ENCODE data around the gene LORICRIN. TPM values are rescaled to one million over a fixed set of nuclear protein-coding genes. Genes with fewer than 3 reads are reported as not detected.

LORICRIN gene
- total and polyA plus RNA-seq, 2 experiments from 2014 or later = not detected

DNA sequence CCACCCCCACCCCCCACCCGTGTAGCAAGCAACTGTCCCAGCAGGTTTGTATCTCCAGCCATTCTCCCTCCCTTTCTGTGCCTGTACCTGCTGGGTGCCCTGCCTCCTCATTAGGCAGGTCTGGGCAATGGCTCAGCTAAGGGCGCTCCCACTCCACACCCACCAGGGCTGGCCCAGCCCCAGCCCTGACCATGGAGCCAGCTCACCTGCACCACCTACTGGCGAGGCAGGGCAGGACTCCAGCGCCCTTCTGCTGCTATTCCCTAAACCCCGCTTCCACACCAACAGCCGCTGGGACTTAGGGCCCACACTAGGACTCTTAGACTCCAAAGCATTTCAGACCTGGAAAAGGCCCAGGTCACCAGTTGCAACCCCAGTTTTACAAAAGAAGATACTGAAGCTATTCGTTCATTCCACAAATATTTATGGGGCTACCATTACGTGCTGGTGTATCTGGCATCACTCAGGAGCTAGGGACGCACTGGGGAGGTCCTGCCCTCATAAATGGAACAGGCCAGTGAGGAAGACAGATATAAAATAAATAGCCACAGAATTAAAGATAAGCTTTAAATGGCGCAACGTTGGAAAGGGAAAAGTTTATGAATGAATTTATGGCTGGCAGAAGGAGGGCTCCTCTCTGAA is 29.3 kb downstream of the LORICRIN start:
- H4K20me1 ChIP-seq (ENCODE audit: insufficient read depth, poor library complexity, severe bottlenecking) = no peaks in the 10 kb centered on the region
- 61% methylated on average over 11 of the region's 11 CpGs for WGBS (ENCODE audit: low lambda C conversion rate, missing lambda C conversion rate)
- H2AFZ ChIP-seq = no peak overlapping the region

DNA sequence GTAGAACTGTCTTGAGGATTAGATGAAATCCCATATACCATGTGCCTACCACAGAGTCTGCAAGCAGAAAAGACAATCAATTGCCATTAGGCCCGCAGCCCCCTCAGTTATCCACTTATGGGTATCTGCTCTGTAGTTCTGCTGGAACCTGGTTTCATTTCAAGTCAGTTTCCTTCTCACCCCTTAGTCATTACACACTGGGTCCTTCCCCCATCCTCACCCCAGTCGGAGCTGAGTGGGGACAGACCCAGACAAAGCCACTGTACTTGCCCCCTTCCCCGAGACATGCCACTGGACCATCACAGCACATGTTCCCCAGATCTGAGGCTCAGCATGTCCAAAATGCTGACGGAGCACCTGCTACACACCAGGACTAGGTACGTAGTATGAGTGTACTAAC is 32.0 kb downstream of the LORICRIN start:
- H3K27ac ChIP-seq = no peak overlapping the region
- H3K9me3 ChIP-seq (ENCODE audit: low read depth) = no peaks in the 10 kb centered on the region
- no peaks in the 10 kb centered on the region for H3K36me3 ChIP-seq (replicated peaks; ENCODE audit: insufficient read depth, low read depth)
- no peak overlapping the region for H2AFZ ChIP-seq
- 73% methylated on average over 5 of the region's 5 CpGs for WGBS (ENCODE audit: low lambda C conversion rate, missing lambda C conversion rate)
- H4K20me1 ChIP-seq (ENCODE audit: insufficient read depth, poor library complexity, severe bottlenecking) = no peaks in the 10 kb centered on the region
- no peak overlapping the region for H3K4me3 ChIP-seq
- no peaks in the 10 kb centered on the region for H3K4me1 ChIP-seq (ENCODE audit: insufficient read depth)
- H3K79me2 ChIP-seq = no peaks in the 10 kb centered on the region
- no peak for DNase-seq (ENCODE audit: low spot score)
- H3K27me3 ChIP-seq = no peaks in the 10 kb centered on the region
- no peaks in the 10 kb centered on the region for H3K9me2 ChIP-seq (replicated peaks; ENCODE audit: insufficient read depth)
- TF ChIP-seq EZH2 (IDR thresholded peaks at IDR 0.05; ENCODE audit: borderline replicate concordance) (no peak), EZH2phosphoT487 (IDR thresholded peaks at IDR 0.05; ENCODE audit: low read depth, severe bottlenecking, unreplicated experiment) (no peak)
- TF ChIP-seq, protein P1, sequence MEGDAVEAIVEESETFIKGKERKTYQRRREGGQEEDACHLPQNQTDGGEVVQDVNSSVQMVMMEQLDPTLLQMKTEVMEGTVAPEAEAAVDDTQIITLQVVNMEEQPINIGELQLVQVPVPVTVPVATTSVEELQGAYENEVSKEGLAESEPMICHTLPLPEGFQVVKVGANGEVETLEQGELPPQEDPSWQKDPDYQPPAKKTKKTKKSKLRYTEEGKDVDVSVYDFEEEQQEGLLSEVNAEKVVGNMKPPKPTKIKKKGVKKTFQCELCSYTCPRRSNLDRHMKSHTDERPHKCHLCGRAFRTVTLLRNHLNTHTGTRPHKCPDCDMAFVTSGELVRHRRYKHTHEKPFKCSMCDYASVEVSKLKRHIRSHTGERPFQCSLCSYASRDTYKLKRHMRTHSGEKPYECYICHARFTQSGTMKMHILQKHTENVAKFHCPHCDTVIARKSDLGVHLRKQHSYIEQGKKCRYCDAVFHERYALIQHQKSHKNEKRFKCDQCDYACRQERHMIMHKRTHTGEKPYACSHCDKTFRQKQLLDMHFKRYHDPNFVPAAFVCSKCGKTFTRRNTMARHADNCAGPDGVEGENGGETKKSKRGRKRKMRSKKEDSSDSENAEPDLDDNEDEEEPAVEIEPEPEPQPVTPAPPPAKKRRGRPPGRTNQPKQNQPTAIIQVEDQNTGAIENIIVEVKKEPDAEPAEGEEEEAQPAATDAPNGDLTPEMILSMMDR (IDR thresholded peaks at IDR 0.05; ENCODE audit: poor library complexity) = no peak
- no peak overlapping the region for H3K4me2 ChIP-seq

More for the DNA sequence above, 29.3 kb downstream of the LORICRIN start:
- Histone ChIP-seq H3K9me2 (replicated peaks; ENCODE audit: insufficient read depth) (no peaks in the 10 kb centered on the region), H3K4me1 (ENCODE audit: insufficient read depth) (no peaks in the 10 kb centered on the region), H3K4me3 (no peak overlapping the region), H3K79me2 (no peaks in the 10 kb centered on the region), H3K9me3 (ENCODE audit: low read depth) (no peaks in the 10 kb centered on the region), H3K4me2 (no peak overlapping the region), H3K27me3 (no peaks in the 10 kb centered on the region), H3K27ac (no peak overlapping the region), H3K36me3 (replicated peaks; ENCODE audit: insufficient read depth, low read depth) (no peaks in the 10 kb centered on the region)
- TF ChIP-seq, protein P1 (IDR thresholded peaks at IDR 0.05; ENCODE audit: poor library complexity) = no peak
- no peak for TF ChIP-seq EZH2 (IDR thresholded peaks at IDR 0.05; ENCODE audit: borderline replicate concordance)
- TF ChIP-seq EZH2phosphoT487 (IDR thresholded peaks at IDR 0.05; ENCODE audit: low read depth, severe bottlenecking, unreplicated experiment) = no peak
- no peak for DNase-seq (ENCODE audit: low spot score)

DNA sequence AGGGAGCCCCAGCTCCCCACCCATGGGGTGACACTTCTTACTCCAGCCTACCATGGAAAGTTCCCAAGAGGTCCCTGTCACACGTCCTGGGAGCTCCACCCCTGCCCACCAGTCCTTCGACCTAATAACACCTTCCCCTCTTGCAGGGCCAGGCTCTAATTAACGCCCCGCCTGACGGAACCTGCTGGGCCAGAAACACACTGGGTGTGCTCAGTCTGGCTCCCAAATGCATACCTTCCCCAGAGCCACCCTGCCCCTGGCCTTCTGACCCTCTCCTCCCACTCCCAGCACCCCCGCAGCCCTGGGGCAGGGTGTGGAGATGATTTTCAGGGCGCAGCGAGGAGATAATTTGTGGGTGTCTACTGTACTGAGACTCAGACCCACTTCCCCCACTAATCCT is 32.7 kb downstream of the LORICRIN start:
- Histone ChIP-seq H2AFZ (no peak overlapping the region), H3K27ac (no peak overlapping the region), H4K20me1 (ENCODE audit: insufficient read depth, poor library complexity, severe bottlenecking) (no peaks in the 10 kb centered on the region), H3K4me3 (no peak overlapping the region), H3K9me2 (replicated peaks; ENCODE audit: insufficient read depth) (no peaks in the 10 kb centered on the region), H3K79me2 (no peaks in the 10 kb centered on the region), H3K9me3 (ENCODE audit: low read depth) (no peaks in the 10 kb centered on the region), H3K4me1 (ENCODE audit: insufficient read depth) (no peaks in the 10 kb centered on the region), H3K36me3 (replicated peaks; ENCODE audit: insufficient read depth, low read depth) (no peaks in the 10 kb centered on the region), H3K27me3 (no peaks in the 10 kb centered on the region), H3K4me2 (no peak overlapping the region)
- 75% methylated on average over 8 of the region's 8 CpGs for WGBS (ENCODE audit: low lambda C conversion rate, missing lambda C conversion rate)
- TF ChIP-seq, protein P1 (IDR thresholded peaks at IDR 0.05; ENCODE audit: poor library complexity) = no peak
- no peak for TF ChIP-seq EZH2 (IDR thresholded peaks at IDR 0.05; ENCODE audit: borderline replicate concordance)
- TF ChIP-seq EZH2phosphoT487 (IDR thresholded peaks at IDR 0.05; ENCODE audit: low read depth, severe bottlenecking, unreplicated experiment) = no peak
- no peak for DNase-seq (ENCODE audit: low spot score)

Measured in hepatocyte (in vitro differentiated cells).